ENCODE data around the gene ENG.
A peak's percentile ranks its signal among the peaks of the same experiment; 100 is the strongest.
"Not testable (repeated sequence)": the region's sequence is repeated elsewhere in the genome, so short reads cannot be mapped to it uniquely, and the experiment has no call there.

ENG gene

GRCh38 chr9:127838375-127839078 lies 15.9 kb downstream of the ENG start:
- DNase-seq, result no peak

GRCh38 chr9:127837346-127837745 lies 17.1 kb downstream of the ENG start:
- DNase-seq, result peak; percentile 22

GRCh38 chr9:127836561-127836960 lies 17.9 kb downstream of the ENG start:
- not testable (repeated sequence) for DNase-seq

- DNase-seq, result no peak
Measured at GRCh38 chr9:127835991-127836516, 18.4 kb downstream of the ENG start.

GRCh38 chr9:127833555-127833954 lies 20.9 kb downstream of the ENG start:
- DNase-seq, result no peak

- DNase-seq, result no peak
Measured at GRCh38 chr9:127832248-127832647, 22.2 kb downstream of the ENG start.

GRCh38 chr9:127829205-127829906 lies 25.1 kb downstream of the ENG start:
- no peak for DNase-seq

- peak; percentile 56 for DNase-seq
Measured at GRCh38 chr9:127828262-127829031, 26.0 kb downstream of the ENG start.

- DNase-seq, result no peak
Measured at GRCh38 chr9:127826253-127826913, 28.1 kb downstream of the ENG start.

GRCh38 chr9:127825319-127826051 lies 29.0 kb downstream of the ENG start:
- DNase-seq, result no peak

- no peak for DNase-seq
Measured at GRCh38 chr9:127822108-127822507, 32.4 kb downstream of the ENG start.

GRCh38 chr9:127818574-127818973 lies 35.9 kb downstream of the ENG start:
- no peak for DNase-seq

GRCh38 chr9:127817881-127818434 lies 36.5 kb downstream of the ENG start:
- DNase-seq, result no peak

- no peak for DNase-seq
Measured at GRCh38 chr9:127816728-127817127, 37.7 kb downstream of the ENG start.

GRCh38 chr9:127816362-127816725 lies 38.1 kb downstream of the ENG start:
- DNase-seq, result no peak

- DNase-seq, result no peak
Measured at GRCh38 chr9:127815512-127816361, 38.7 kb downstream of the ENG start.

GRCh38 chr9:127814619-127815511 lies 39.6 kb downstream of the ENG start:
- no peak for DNase-seq

GRCh38 chr9:127813686-127814226 lies 40.7 kb downstream of the ENG start:
- DNase-seq, result no peak

- no peak for DNase-seq
Measured at GRCh38 chr9:127812936-127813675, 41.4 kb downstream of the ENG start.

All from NCI-H1092 treated with DMSO at 0.1 percent for 48 hours (cell line).